ENCODE measurements around the gene CDC23.
"Not testable (repeated sequence)": the region's sequence is repeated elsewhere in the genome, so short reads cannot be mapped to it uniquely, and the experiment has no call there.

The CDC23 gene

GRCh38 chr5:138210985-138211384 lies 2.1 kb downstream of the CDC23 start:
- DNase-seq, result no peak

GRCh38 chr5:138193859-138194258 lies 19.3 kb downstream of the CDC23 start:
- not testable (repeated sequence) for DNase-seq

GRCh38 chr5:138192826-138193225 lies 20.3 kb downstream of the CDC23 start:
- no peak for DNase-seq

- DNase-seq, result no peak
These were observed 24.5 kb downstream of the CDC23 start for GRCh38 chr5:138188626-138189025.

GRCh38 chr5:138186002-138186447 lies 27.1 kb downstream of the CDC23 start:
- DNase-seq, result no peak

- DNase-seq, result no peak
These were observed 30.3 kb downstream of the CDC23 start for GRCh38 chr5:138182808-138183207.

GRCh38 chr5:138180841-138181240 lies 32.3 kb downstream of the CDC23 start:
- no peak for DNase-seq

GRCh38 chr5:138180183-138180782 lies 32.8 kb downstream of the CDC23 start:
- DNase-seq, result peak; percentile 21

GRCh38 chr5:138179277-138179857 lies 33.8 kb downstream of the CDC23 start:
- no peak for DNase-seq

- DNase-seq, result peak; percentile 96
These were observed 34.4 kb downstream of the CDC23 start, which contains the start of the genes BRD8 and KIF20A for GRCh38 chr5:138178516-138179276. Gene BRD8 (minus strand): TSS chr5:138178630. CDS start chr5:138178614, 16 bp downstream. Gene KIF20A (plus strand): TSS chr5:138179112. CDS start chr5:138179681, 569 bp downstream.

GRCh38 chr5:138177941-138178515 lies 35.1 kb downstream of the CDC23 start:
- peak; percentile 49 for DNase-seq

- DNase-seq, result no peak
These were observed 42.8 kb downstream of the CDC23 start for GRCh38 chr5:138170299-138170698.

- DNase-seq, result no peak
These were observed 44.0 kb downstream of the CDC23 start for GRCh38 chr5:138169124-138169523.

- no peak for DNase-seq
These were observed 49.4 kb downstream of the CDC23 start for GRCh38 chr5:138163721-138164120.

GRCh38 chr5:138160706-138161105 lies 52.4 kb downstream of the CDC23 start:
- no peak for DNase-seq

GRCh38 chr5:138159666-138160065 lies 53.5 kb downstream of the CDC23 start:
- DNase-seq, result no peak

- no peak for DNase-seq
These were observed 55.5 kb downstream of the CDC23 start for GRCh38 chr5:138157626-138158025.

GRCh38 chr5:138155977-138156376 lies 57.1 kb downstream of the CDC23 start:
- DNase-seq, result not testable (repeated sequence)

- DNase-seq, result no peak
These were observed 63.6 kb downstream of the CDC23 start for GRCh38 chr5:138149530-138149929.

GRCh38 chr5:138148811-138149210 lies 64.3 kb downstream of the CDC23 start:
- no peak for DNase-seq

- DNase-seq, result not testable (repeated sequence)
These were observed 69.5 kb downstream of the CDC23 start for GRCh38 chr5:138143578-138143977.

GRCh38 chr5:138141734-138142133 lies 71.4 kb downstream of the CDC23 start:
- no peak for DNase-seq

- DNase-seq, result no peak
These were observed 72.9 kb downstream of the CDC23 start for GRCh38 chr5:138140268-138140667.

GRCh38 chr5:138139781-138140090 lies 73.4 kb downstream of the CDC23 start:
- DNase-seq, result no peak

Measured in NCI-H345 (cell line).